HepG2 (cell line): ENCODE results near the gene IGF2BP1. TPM values are rescaled to one million over a fixed set of nuclear protein-coding genes. Genes with fewer than 3 reads are reported as not detected.

Experiments
- ATAC-seq: fragments of 200-7000 bp; cut with Tn5 transposase; 3 replicates; pipeline ENCODE4 v1.9.1; 2020; ENCODE audit warnings: mild to moderate bottlenecking, moderate library complexity
- BruUV-seq: library from RNA; stranded (reverse); fragments of 400-500 nt; replicated peaks from 2 replicates; lab custom pipeline; 2021; lab: Mats Ljungman, UMichigan
- CTCF ChIA-PET: fragments of 300-600 bp; formaldehyde crosslinking; extraction: SDS; loops from one replicate; lab custom pipeline; 2021; ENCODE audit warnings: low total read pairs, inconsistent platforms, low intra/inter-chr PET ratio; lab: Yijun Ruan, JAX
- POLR2A ChIA-PET: fragments of 350-600 bp; sonication (Branson Sonifier 250); formaldehyde crosslinking; loops from one replicate; lab custom pipeline; 2020; ENCODE audit warnings: antibody characterized with exemption, inconsistent platforms; lab: Yijun Ruan, JAX
- DNase-seq: peaks from one replicate; pipeline ENCODE4 v3.0.0-alpha.2; 2015; ENCODE audit warnings: low spot score
- FAIRE-seq: peaks from 3 replicates; lab custom pipeline; 2011; peaks lifted over from hg19 to GRCh38; lab: Jason Lieb, UNC
- H2AFZ ChIP-seq: one replicate; pipeline ENCODE4 v1.6.1; 2011; ENCODE audit warnings: low read length, inconsistent platforms
- H3K27ac ChIP-seq: fragments of 300-600 bp; 3 replicates; pipeline ENCODE4 v1.8.0; 2011; ENCODE audit warnings: mixed run types, mild to moderate bottlenecking, mixed read lengths, low read length, inconsistent platforms; ENCODE audit not compliant: insufficient read depth; ENCODE audit errors: extremely low read length
- H3K27me3 ChIP-seq, 2 experiments: fragments of 200-600 bp in 1 of 2; 2 replicates in 1 of 2; 3 replicates in 1 of 2; pipeline versions ENCODE4 v1.6.0 to v1.8.0; 2011; ENCODE audit warnings: low read length in 2 of 2, mild to moderate bottlenecking in 2 of 2, moderate library complexity in 2 of 2, inconsistent platforms in 1 of 2; ENCODE audit not compliant: insufficient read depth in 2 of 2, control insufficient read depth in 1 of 2
- H3K36me3 ChIP-seq, 2 experiments: fragments of 200-600 bp in 1 of 2; replicated peaks in 1 of 2; 2 replicates in 1 of 2; 3 replicates in 1 of 2; pipeline versions ENCODE4 v1.5.1 to v1.8.0; 2011; ENCODE audit warnings: low read length in 2 of 2, inconsistent platforms in 1 of 2; ENCODE audit not compliant: insufficient read depth in 2 of 2, control insufficient read depth in 1 of 2
- H3K4me1 ChIP-seq: 2 replicates; pipeline ENCODE4 v1.5.1; 2012; ENCODE audit warnings: low read length, inconsistent platforms; ENCODE audit not compliant: insufficient read depth
- H3K4me2 ChIP-seq: 2 replicates; pipeline ENCODE4 v1.6.0; 2011; ENCODE audit warnings: low read depth, low read length, inconsistent platforms
- H3K4me3 ChIP-seq, 3 experiments: fragments of 200-600 bp in 1 of 3; sonication (generic), shearing (Covaris generic) in 1 of 3; replicated peaks in 1 of 3; 2 replicates each; pipeline ENCODE4 v1.5.1; 2011 to 2016; ENCODE audit warnings: low read length in 3 of 3, inconsistent platforms in 2 of 3, low read depth in 2 of 3, mild to moderate bottlenecking in 2 of 3, control low read depth in 1 of 3, mixed read lengths in 1 of 3; ENCODE audit not compliant: insufficient read depth in 1 of 3
- H3K79me2 ChIP-seq: one replicate; pipeline ENCODE4 v1.6.1; 2011; ENCODE audit warnings: low read length, inconsistent platforms; ENCODE audit not compliant: insufficient read depth
- H3K9ac ChIP-seq: 2 replicates; pipeline ENCODE4 v1.6.0; 2011; ENCODE audit warnings: mild to moderate bottlenecking, low read depth, low read length, inconsistent platforms; ENCODE audit not compliant: insufficient read depth
- H3K9me3 ChIP-seq: 2 replicates; pipeline ENCODE4 v1.5.1; 2012; ENCODE audit warnings: mild to moderate bottlenecking, low read length
- H4K20me1 ChIP-seq: 2 replicates; pipeline ENCODE4 v1.6.0; 2011; ENCODE audit warnings: inconsistent platforms, mild to moderate bottlenecking, low read length, moderate library complexity; ENCODE audit not compliant: insufficient read depth
- ATF3 ChIP-seq: sonication (generic); formaldehyde crosslinking; IDR thresholded peaks from 2 replicates; pipeline ENCODE4 v1.4.0; 2020; ENCODE audit warnings: missing genetic modification reagents
- CHD4 ChIP-seq: fragments of 200-600 bp; sonication (generic); IDR thresholded peaks from 2 replicates; pipeline ENCODE4 v1.7.0; 2017; ENCODE audit warnings: mild to moderate bottlenecking, low read length, borderline replicate concordance
- E2F1 ChIP-seq: sonication (generic); formaldehyde crosslinking; IDR thresholded peaks from 2 replicates; pipeline ENCODE4 v1.5.0; 2020; ENCODE audit warnings: missing genetic modification reagents
- HINFP ChIP-seq: sonication (generic); formaldehyde crosslinking; IDR thresholded peaks from 2 replicates; pipeline ENCODE4 v1.4.0; 2020; ENCODE audit warnings: low read depth, mild to moderate bottlenecking, missing genetic modification reagents
- KDM5A ChIP-seq: fragments of 200-600 bp; sonication (generic); IDR thresholded peaks from 2 replicates; pipeline ENCODE4 v1.7.0; 2018; ENCODE audit warnings: antibody characterized with exemption, mild to moderate bottlenecking, low read length, borderline replicate concordance
- MAFF ChIP-seq: IDR thresholded peaks from 2 replicates; pipeline ENCODE4 v1.6.1; 2011; ENCODE audit warnings: low read depth, low read length, improper control_type of control experiment
- MBD4 ChIP-seq: IDR thresholded peaks from 2 replicates; pipeline ENCODE4 v1.6.1; 2012; ENCODE audit warnings: low read length, inconsistent platforms, borderline replicate concordance
- PATZ1 ChIP-seq: sonication (generic); formaldehyde crosslinking; IDR thresholded peaks from 2 replicates; pipeline ENCODE4 v1.4.0; 2020; ENCODE audit warnings: missing genetic modification reagents
- RCOR2 ChIP-seq: IDR thresholded peaks from 2 replicates; pipeline ENCODE4 v1.6.1; 2016; ENCODE audit warnings: missing biosample characterization, missing genetic modification reagents
- RNF219 ChIP-seq: sonication (generic); formaldehyde crosslinking; IDR thresholded peaks from 2 replicates; pipeline ENCODE4 v1.5.0; 2020; ENCODE audit warnings: mild to moderate bottlenecking, missing genetic modification reagents
- SRF ChIP-seq: IDR thresholded peaks from 2 replicates; pipeline ENCODE4 v1.6.1; 2011; ENCODE audit warnings: mild to moderate bottlenecking, low read depth, low read length, moderate library complexity
- SRY ChIP-seq: sonication (generic); formaldehyde crosslinking; IDR thresholded peaks from 2 replicates; pipeline ENCODE4 v1.8.0; 2022; ENCODE audit warnings: mild to moderate bottlenecking, missing genetic modification reagents
- WGBS: methylation state at CpG from one replicate; pipeline ENCODE4 v1.1.6; 2017; ENCODE audit warnings: low lambda C conversion rate; 5-methylcytosine and 5-hydroxymethylcytosine counted together
- in situ Hi-C: cut with HindIII; loops from 2 replicates; pipeline ENCODE4 v1.10.0; 2017; ENCODE audit warnings: low pct_unique_long_range_greater_than_20kb; ENCODE audit not compliant: extremely low pct_ligation_motif_present
- intact Hi-C: fragments of 100-400 bp; cut with micrococcal nuclease; formaldehyde crosslinking; loops from one replicate; pipeline ENCODE4 v1.10.0; 2022; ENCODE audit not compliant: unreplicated experiment
- polyA plus RNA-seq, 8 experiments: library from polyadenylated mRNA; depleted of rRNA in 3 of 8; stranded (reverse) in 7 of 8; unstranded in 1 of 8; fragments of >200 nt; fragmentation: Illumina TruSeq in 4 of 8; extraction: Trizol in 4 of 8; gene quantifications; 2 replicates each; pipeline versions ENCODE4 v1.2.1 to v1.2.3, GENCODE V29; 2011 to 2016; ENCODE audit warnings: low read depth in 4 of 8, missing spikeins in 1 of 8, mixed read lengths in 1 of 8; ENCODE audit not compliant: insufficient read depth in 1 of 8
- total RNA-seq, 5 experiments: library from RNA; depleted of rRNA; stranded (reverse); fragments of >200 nt; fragmentation: Illumina TruSeq; extraction: Trizol; gene quantifications; 2 replicates each; pipeline ENCODE4 v1.2.3, GENCODE V29; 2016; ENCODE audit warnings: low read depth in 1 of 5

Gene IGF2BP1
- total and polyA plus RNA-seq, 2 of the 13 experiments (the other 11 are each of a cell fraction or from before 2014, with no cell fraction given): 29.7 to 75.1 TPM

- no peak overlapping the region for H3K9ac ChIP-seq
- peaks cover 27% of the 10 kb centered on the region for H3K79me2 ChIP-seq
- H3K4me3 ChIP-seq: no peak overlapping the region
- peaks cover 26 to 84% of the 10 kb centered on the region in 2 experiments for H3K36me3 ChIP-seq
- FAIRE-seq: no peak
- TF ChIP-seq E2F1 (CRISPR knock-in tag) (no peak), MBD4 (no peak), HINFP (CRISPR knock-in tag) (no peak), SRF (no peak), KDM5A (no peak), SRY (no peak), RCOR2 (CRISPR knock-in tag) (no peak), MAFF (no peak), PATZ1 (CRISPR knock-in tag) (no peak), ATF3 (no peak), RNF219 (no peak), CHD4 (no peak)
- ChIA-PET POLR2A (interaction anchor here (0.9 to 1.2 kb wide), 2 partner anchors 28 to 95 kb away, joined by 3 read pairs; no protein-coding TSS in a partner anchor), CTCF (no interaction called here)
- H3K4me2 ChIP-seq: no peak overlapping the region
- no peaks in the 10 kb centered on the region for H3K27me3 ChIP-seq
- TSS peak; percentile 20 for BruUV-seq
- peaks cover 13% of the 10 kb centered on the region for H4K20me1 ChIP-seq
- no peaks in the 10 kb centered on the region for H3K9me3 ChIP-seq
- no peak for ATAC-seq
- no peak overlapping the region for H2AFZ ChIP-seq
- intact Hi-C loops (no loop called here), in situ Hi-C loops (no loop called here)
- DNase-seq: no peak
- no peak overlapping the region for H3K27ac ChIP-seq
- H3K4me1 ChIP-seq: peaks cover 4% of the 10 kb centered on the region; the same call in 1 of the 2 replicates
- WGBS: 97% methylated on average over 1 of the region's 1 CpG
Measured at GRCh38 chr17:49028271-49028670, 31.1 kb downstream of the IGF2BP1 start.
